Sigmoid colon (tissue), 4 donors: ENCODE results near the gene CLTC.

Source experiments
- CTCF ChIP-seq, 4 experiments: fragments of 450-650 bp in 3 of 4; fragments of 200-600 bp in 1 of 4; IDR thresholded peaks; one replicate each; pipeline ENCODE4 v1.5.1; 2016 to 2019; ENCODE audit warnings: antibody characterized with exemption in 4 of 4, mild to moderate bottlenecking in 3 of 4, moderate library complexity in 2 of 4
- EP300 ChIP-seq, 4 donors: sonication (generic); formaldehyde crosslinking; IDR thresholded peaks; one replicate each; pipeline ENCODE4 v1.6.1; 2017; ENCODE audit warnings: antibody characterized with exemption in 4 of 4
- POLR2A ChIP-seq, 2 donors: fragments of 450-650 bp; IDR thresholded peaks; one replicate each; pipeline ENCODE4 v1.6.1; 2016; ENCODE audit warnings: antibody characterized with exemption in 2 of 2, mild to moderate bottlenecking in 2 of 2, moderate library complexity in 2 of 2
- POLR2AphosphoS5 ChIP-seq, 4 donors: sonication (generic); formaldehyde crosslinking; IDR thresholded peaks; one replicate each; pipeline ENCODE4 v1.6.1; 2017; ENCODE audit warnings: antibody characterized with exemption in 4 of 4

- no peak for TF ChIP-seq CTCF (IDR thresholded peaks at IDR 0.05)
- TF ChIP-seq EP300 (IDR thresholded peaks at IDR 0.05), result no peak
- no peak for TF ChIP-seq POLR2A (IDR thresholded peaks at IDR 0.05)
- no peak for TF ChIP-seq POLR2AphosphoS5 (IDR thresholded peaks at IDR 0.05)
Observed at GRCh38 chr17:59649886-59650285, 30.2 kb downstream of the CLTC start.
